Neural progenitor cell (in vitro differentiated cells): ENCODE results near the gene C20orf96.

Source experiments
- EZH2 ChIP-seq: fragments of 200-600 bp; sonication (generic); IDR thresholded peaks from 2 replicates; pipeline ENCODE4 v1.6.1; 2017; ENCODE audit warnings: antibody characterized with exemption, mild to moderate bottlenecking, moderate library complexity
- TF ChIP-seq, protein P1 (sequence below): fragments of 200-600 bp; sonication (generic); IDR thresholded peaks from 2 replicates; pipeline ENCODE4 v1.5.1; 2017; ENCODE audit warnings: antibody characterized with exemption, mild to moderate bottlenecking

DNA sequence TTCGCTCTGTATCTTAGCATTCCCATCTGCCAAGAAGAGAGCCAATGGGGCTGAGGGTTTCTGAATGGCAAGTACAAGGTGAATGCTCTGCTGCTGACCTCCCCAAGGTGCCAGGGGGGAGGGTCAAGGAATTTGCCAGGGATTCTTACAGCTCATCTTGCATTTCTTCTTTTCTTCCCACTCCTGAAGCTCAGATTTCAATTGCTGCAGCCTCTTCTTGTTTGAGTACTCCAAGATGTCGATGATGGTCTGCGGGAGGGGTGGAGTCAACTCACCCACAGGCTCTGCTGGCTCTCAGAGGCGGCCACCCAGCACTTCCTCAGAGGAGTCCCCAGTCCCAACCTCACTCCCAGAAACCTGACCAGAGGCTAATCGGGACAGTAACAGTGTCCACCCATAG is 12.4 kb downstream of the C20orf96 start:
- TF ChIP-seq, protein P1, sequence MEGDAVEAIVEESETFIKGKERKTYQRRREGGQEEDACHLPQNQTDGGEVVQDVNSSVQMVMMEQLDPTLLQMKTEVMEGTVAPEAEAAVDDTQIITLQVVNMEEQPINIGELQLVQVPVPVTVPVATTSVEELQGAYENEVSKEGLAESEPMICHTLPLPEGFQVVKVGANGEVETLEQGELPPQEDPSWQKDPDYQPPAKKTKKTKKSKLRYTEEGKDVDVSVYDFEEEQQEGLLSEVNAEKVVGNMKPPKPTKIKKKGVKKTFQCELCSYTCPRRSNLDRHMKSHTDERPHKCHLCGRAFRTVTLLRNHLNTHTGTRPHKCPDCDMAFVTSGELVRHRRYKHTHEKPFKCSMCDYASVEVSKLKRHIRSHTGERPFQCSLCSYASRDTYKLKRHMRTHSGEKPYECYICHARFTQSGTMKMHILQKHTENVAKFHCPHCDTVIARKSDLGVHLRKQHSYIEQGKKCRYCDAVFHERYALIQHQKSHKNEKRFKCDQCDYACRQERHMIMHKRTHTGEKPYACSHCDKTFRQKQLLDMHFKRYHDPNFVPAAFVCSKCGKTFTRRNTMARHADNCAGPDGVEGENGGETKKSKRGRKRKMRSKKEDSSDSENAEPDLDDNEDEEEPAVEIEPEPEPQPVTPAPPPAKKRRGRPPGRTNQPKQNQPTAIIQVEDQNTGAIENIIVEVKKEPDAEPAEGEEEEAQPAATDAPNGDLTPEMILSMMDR = no peak
- TF ChIP-seq EZH2 = no peak
